ENCODE results near the gene PSG7.
A peak's percentile ranks its signal among the peaks of the same experiment; 100 is the strongest.
"Not testable (repeated sequence)": the region's sequence is repeated elsewhere in the genome, so short reads cannot be mapped to it uniquely, and the experiment has no call there.

- peak; percentile 78 for TF ChIP-seq CTCF (conservative IDR thresholded peaks at IDR 0.05)
- TF ChIP-seq EZH2 (IDR thresholded peaks at IDR 0.05; ENCODE audit: low read depth): not testable (repeated sequence)
Observed at GRCh38 chr19:42919070-42919756, 17.8 kb downstream of the PSG7 start.
